NCI-H2196 (cell line): ENCODE data around the gene ZNF254.
"Not testable (repeated sequence)": the region's sequence is repeated elsewhere in the genome, so short reads cannot be mapped to it uniquely, and the experiment has no call there.

Experiments used
- DNase-seq: peaks from one replicate; lab custom pipeline; 2025; ENCODE audit not compliant: unreplicated experiment; lab: John Stamatoyannopoulos, UW

The ZNF254 gene

GRCh38 chr19:24086974-24087595, at the start of gene ZNF254:
Gene ZNF254, plus strand, starts transcription at chr19:24087187. Its CDS starts 121 bp downstream, at chr19:24087308.
- DNase-seq: peak; percentile 95

DNA sequence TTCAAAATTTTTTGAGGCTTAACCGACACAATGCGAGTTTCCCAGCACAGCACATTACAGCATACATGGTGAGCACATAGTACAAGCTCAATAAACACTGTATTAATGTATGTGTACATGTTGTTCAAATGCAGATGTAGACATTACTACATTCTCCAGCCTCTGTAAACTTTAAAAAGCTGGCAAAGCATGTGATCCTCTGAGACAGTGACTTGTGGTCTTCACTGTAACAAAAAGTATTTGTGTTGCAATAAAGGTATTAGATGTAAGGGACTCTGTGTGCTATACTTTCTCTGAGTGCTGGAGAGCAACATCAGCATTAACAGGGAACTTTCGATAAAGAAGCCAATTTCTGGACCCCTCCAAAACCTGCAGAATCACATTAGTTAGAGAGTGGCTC, 46.4 kb upstream of the ZNF254 start:
- DNase-seq: no peak

- not testable (repeated sequence) for DNase-seq
Measured at GRCh38 chr19:24041326-24041725, 45.7 kb upstream of the ZNF254 start.

DNA sequence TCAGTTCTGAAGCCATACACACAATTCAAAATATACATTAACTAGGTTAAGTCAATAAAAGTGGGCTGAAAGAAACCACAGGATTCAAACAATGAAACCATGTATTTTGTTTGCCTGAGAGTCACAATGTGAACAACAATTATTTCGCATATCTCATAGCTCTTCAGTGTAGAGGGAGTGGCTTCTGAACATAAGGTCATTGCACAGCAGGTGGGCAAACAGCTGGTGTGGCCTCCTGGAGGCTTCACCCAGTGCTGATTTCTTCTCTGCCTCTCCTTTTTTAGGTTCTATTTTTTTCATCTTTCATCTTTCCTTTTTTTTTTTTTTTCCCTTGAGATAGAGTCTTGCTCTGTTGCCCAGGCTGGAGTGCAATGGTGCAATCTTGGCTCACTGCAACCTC, 40.4 kb upstream of the ZNF254 start:
- DNase-seq: no peak

DNA sequence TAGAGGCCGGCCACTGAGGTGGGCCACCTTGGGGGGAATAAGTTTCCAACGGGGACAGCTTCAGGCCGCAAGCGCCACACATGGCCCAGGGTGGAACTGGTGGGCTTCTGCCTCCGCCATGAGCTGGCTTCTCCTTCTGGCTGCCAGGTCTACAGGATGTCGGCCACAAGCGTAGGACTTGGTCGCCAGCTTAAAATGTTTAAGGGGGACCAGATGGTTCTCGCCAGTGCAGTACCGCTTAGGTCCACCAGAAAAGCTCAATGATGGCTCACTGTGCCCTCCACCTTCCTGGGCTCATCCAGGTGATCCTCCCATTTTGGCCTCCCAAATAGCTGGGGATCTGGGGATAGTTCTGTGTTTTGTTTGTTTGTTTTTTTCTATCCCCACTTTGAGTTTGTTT, 38.7 kb upstream of the ZNF254 start:
- DNase-seq: no peak

DNA sequence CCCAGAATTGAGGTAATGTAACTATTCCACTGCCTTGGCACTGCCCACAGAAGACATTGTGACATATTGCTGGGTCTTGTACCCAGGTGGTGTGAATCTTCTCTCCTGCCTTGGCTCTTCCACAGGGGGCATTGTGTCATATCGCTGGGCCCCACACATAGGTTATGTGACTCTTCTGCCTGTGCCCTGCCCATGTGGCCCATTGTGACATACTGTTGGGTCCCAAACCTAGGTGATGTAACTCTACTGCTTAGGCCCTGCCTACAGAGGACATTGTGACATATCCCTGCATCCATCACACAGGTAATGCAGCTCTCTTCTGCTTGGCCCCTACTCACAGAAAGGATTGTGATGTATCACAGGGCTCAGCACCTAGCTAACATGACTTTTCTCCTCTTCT, 37.5 kb upstream of the ZNF254 start:
- DNase-seq: no peak

DNA sequence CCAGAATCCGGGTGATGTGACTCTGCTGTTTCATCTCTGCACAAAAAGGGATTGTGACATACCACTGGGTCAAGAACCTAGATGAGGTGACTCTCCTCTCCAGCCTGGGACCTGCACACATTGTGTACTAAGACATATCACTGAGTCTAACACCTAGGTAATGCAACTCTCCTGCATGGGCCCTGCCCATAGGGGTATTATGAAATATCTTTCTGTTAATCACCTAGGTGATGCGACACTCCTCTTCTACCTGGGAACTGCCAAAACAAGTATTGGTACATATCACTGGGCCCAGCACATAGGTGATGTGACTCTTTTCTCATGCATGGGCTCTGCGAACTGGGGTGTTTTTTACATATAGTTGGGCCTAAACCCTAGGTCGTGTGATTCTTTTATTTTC, 35.5 kb upstream of the ZNF254 start:
- DNase-seq: no peak

DNA sequence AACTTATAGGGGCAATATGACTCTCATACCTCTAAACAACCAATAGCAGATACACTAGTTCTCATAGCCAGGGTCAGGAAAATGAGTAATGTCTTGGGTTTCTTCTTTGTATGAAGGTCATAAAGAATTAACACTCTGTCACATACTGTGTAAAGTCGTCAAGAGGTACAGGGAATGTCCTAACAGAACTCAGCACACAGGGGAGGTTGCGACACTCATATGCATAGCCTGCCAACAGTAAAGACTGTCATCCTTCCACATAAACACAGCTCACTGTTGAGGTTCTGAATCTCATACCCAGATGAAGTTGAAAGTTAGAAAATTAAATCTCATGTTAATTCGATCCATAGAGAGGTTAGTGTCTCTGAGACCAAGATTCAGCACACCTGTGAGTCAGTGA, 34.2 kb upstream of the ZNF254 start:
- DNase-seq: no peak

DNA sequence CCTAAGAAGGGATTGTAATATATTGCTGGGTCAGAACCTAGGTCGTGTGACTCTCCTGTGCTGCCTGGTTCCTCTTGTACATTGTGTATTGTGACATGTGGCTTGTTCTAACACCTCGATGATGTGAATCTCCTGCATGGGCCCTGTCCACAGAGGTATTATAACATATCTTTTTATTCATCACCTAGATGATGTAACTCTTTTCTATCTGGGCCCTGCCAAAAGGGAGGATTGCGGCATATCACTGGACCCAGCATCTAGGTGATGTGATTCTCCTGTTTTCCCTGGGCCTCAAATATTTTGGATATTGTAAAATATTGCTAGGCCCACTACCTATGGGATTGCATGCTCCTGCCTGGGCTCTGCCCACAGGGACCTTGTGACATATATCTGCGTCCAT, 33.4 kb upstream of the ZNF254 start:
- no peak for DNase-seq

DNA sequence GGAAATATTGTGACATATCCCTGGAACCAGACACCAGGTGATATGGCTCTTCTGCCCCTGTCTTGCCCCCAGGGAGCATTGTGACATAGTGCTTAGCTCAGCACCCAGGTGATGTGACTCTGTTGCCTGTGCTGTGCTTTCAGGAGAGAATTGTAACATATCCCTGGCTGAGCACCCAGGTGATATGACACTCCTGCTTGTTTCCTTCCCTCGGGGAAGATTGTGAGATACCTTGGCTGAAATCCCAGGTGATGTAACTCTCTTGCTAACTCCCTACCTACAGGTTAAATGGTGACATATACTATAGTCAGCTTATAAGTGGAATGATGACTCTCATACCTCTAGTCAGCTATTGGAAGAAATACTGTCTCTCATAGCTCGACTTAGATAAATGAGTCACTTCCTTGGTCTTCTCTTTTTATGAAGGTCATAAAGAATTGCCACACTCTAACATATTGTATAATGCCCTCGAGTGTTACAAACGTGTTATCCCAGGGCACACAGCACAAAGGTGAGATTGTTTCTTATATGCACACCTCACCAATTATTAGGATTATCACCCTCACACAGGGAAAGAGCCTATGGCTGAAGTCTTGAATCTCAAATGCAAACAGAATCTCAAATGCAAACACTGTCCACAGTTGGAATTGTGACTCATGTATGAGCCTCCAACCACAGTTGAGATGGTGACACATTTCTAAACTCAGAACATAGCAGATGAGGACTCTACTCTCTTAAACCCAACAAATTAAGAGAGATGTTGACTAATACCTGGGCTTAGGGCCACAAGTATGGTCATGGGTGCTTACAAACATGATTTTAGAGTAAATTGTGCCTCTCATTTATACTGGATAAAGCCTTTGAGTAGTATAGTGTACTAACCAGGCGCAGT, 32.7 kb upstream of the ZNF254 start:
- DNase-seq: no peak

- no peak for DNase-seq
Measured at GRCh38 chr19:24055548-24055947, 31.4 kb upstream of the ZNF254 start.

DNA sequence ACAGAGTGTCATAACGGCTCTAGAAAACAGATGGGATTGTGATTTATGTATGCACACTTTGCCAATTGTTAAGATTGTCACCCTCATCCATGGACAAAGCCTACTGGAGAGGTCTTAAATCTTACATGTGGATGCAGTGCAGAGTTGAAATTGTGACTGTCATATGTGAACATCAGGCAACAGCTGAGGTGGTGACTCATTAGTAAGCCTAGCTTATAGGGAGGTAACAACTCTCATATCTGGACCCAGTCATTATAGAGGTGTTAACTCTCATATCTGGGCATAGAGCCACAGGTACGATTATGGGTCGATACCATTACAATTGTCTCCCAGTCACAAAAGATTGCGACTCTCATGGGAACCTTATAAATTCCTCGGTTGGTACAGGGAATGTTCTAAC, 29.8 kb upstream of the ZNF254 start:
- no peak for DNase-seq

GRCh38 chr19:24059563-24060295, 27.3 kb upstream of the ZNF254 start:
- peak; percentile 40 for DNase-seq

- DNase-seq: no peak
Measured at GRCh38 chr19:24060687-24061356, 26.2 kb upstream of the ZNF254 start.

GRCh38 chr19:24062190-24062589, 24.8 kb upstream of the ZNF254 start:
- no peak for DNase-seq

GRCh38 chr19:24063295-24063694, 23.7 kb upstream of the ZNF254 start:
- no peak for DNase-seq

- no peak for DNase-seq
Measured at GRCh38 chr19:24064175-24064574, 22.8 kb upstream of the ZNF254 start.

- no peak for DNase-seq
Measured at GRCh38 chr19:24065243-24065642, 21.7 kb upstream of the ZNF254 start.

DNA sequence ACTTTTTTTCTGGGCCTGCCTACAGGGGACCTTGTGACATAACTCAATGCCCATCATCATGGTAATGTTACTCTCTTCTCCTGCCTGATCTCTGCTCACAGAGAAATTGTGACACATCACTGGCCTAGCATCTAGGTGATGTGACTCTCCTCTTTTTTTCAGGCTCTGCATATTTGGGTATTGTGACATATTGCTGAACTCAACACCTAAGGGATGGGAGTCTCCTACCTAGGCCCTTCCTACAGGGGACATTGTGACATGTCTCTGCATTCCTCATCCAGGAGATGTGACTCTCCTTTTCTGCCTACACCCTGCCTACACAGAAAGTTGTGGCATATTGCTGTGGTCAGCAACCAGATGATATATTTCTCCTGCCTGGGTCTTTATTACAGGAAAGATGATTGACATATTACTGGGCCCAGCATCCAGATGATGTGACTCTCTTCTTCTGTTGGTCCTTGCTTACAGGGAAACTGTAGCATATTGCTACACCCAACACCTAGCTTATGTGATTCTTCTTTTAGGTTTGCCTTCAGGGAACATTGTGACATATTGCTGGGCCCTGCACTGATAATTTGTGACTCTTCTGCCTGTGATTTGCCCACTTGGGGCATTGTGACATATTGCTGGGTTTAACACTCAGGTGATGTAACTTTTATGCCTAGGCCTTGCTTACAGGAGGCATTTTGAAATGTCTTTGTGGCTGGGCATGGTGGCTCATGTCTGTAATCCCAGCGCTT, 21.0 kb upstream of the ZNF254 start:
- DNase-seq: no peak

DNA sequence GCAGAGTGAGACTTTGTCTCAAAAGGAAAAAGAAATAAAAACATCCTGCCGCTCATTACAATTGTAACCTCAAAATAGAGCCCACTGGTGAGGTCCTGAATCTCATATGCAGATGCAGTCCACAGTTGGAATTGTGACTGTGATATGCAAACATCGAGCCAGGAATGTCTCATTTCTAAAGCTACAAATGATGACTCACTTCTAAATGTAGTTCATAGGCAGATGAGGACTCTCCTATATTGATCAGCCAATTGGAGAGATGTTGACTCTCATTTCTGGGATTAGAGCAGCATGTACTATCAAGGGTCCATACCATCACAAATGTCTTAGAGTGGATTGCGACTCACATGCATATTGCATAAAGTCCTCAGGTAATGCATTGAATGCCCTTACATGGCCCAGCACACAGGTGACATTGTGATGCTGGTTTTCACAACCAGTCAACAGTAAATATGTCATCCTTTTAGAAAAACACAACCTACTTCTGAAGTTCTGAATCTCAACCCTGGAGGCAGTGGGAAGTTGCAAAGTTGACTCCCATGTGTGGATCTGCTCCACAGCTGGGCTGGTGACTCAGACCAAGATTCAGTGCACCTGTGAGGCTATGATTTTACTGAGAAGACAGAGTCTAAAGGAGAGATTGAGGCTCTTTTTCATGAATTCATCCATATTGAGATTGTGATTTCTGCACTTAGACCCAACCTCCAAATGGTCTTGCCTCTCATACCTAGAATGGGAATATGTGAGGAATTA, 16.9 kb upstream of the ZNF254 start:
- no peak for DNase-seq
